BJ (cell line): ENCODE data around the gene NUDT8. TPM values are rescaled to one million over a fixed set of nuclear protein-coding genes. Genes with fewer than 3 reads are reported as not detected.
"Not testable (repeated sequence)": the region's sequence is repeated elsewhere in the genome, so short reads cannot be mapped to it uniquely, and the experiment has no call there.

Experiments used
- CTCF ChIA-PET: fragments of 350-600 bp; formaldehyde crosslinking; extraction: SDS; loops from one replicate; lab custom pipeline; 2021; ENCODE audit warnings: antibody characterized with exemption, inconsistent platforms; lab: Yijun Ruan, JAX
- POLR2A ChIA-PET: fragments of 300-600 bp; sonication (Branson Sonifier 250); formaldehyde crosslinking; extraction: SDS; loops from one replicate; lab custom pipeline; 2021; ENCODE audit warnings: antibody characterized with exemption; lab: Charles Lee
- DNase-seq: peaks from one replicate; pipeline ENCODE4 v3.0.0-alpha.2; 2011; ENCODE audit warnings: low read depth
- H3K27me3 ChIP-seq: 2 replicates; pipeline ENCODE4 v1.6.0; 2011; ENCODE audit warnings: low read length; ENCODE audit not compliant: control insufficient read depth, insufficient read depth
- H3K36me3 ChIP-seq: 2 replicates; pipeline ENCODE4 v1.5.1; 2011; ENCODE audit warnings: low read length; ENCODE audit not compliant: control insufficient read depth, insufficient read depth
- H3K4me3 ChIP-seq: 2 replicates; pipeline ENCODE4 v1.5.1; 2011; ENCODE audit warnings: low read depth, mild to moderate bottlenecking, control low read depth, low read length
- CTCF ChIP-seq: IDR thresholded peaks from 2 replicates; pipeline ENCODE4 v1.5.1; 2011; ENCODE audit warnings: low read depth, mild to moderate bottlenecking, control low read depth, inconsistent platforms, low read length, moderate library complexity; ENCODE audit not compliant: insufficient read depth
- polyA plus RNA-seq: library from polyadenylated mRNA; depleted of rRNA; stranded (reverse); fragments of >200 nt; gene quantifications from 2 replicates; pipeline ENCODE4 v1.2.3, GENCODE V29; 2011

The NUDT8 gene
- polyA plus RNA-seq, 1 experiment = 1.7 TPM

DNA sequence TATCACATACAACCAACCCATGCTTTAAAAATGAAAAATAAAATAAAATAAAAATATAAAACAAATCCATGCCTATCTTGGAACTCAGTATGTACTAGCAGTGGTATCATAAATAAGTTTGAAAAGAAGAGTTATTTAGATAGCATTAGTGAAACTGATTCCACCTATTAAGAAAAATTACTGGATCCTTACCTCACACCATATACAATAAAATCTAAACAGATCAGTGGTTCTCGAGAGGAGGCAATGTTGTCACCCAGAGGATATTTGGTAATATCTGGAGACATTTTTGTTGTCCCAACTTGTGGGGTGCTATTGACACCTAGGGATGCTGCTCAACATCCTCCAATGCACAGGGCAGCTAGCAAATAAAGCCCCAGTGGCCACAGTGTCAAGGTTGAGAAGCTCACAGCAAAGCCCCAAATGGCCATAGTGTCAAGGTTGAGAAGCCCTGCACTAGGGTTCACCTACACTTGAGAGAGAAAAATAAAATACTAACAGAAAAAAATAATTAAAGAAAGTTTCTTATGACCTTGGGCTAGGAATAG lies 32.9 kb downstream of the NUDT8 start:
- CTCF ChIA-PET = interaction anchor here (1.5 to 1.7 kb wide), 3 partner anchors 11 to 24 kb away, joined by 3 to 5 read pairs (median 4); partner anchors contain the start of gene GSTP1
- TF ChIP-seq CTCF = no peak
- no peak overlapping the region for H3K4me3 ChIP-seq
- POLR2A ChIA-PET = no interaction called here
- DNase-seq = no peak
- peaks cover 8% of the 10 kb centered on the region; the same call in 1 of the 2 replicates for H3K27me3 ChIP-seq
- no peaks in the 10 kb centered on the region for H3K36me3 ChIP-seq

- TF ChIP-seq CTCF = no peak
- POLR2A ChIA-PET = no interaction called here
- Histone ChIP-seq H3K27me3 (peaks cover 5% of the 10 kb centered on the region; the same call in 1 of the 2 replicates), H3K4me3 (no peak overlapping the region), H3K36me3 (no peaks in the 10 kb centered on the region)
- DNase-seq = no peak
- CTCF ChIA-PET = interaction anchor here (1.3 kb wide), 1 partner anchor 20 kb away, joined by 4 read pairs; no protein-coding TSS in a partner anchor
Measured at GRCh38 chr11:67594480-67594879, 35.3 kb downstream of the NUDT8 start.

- DNase-seq = no peak
- H3K36me3 ChIP-seq = no peaks in the 10 kb centered on the region; the same call in 1 of the 2 replicates
- H3K27me3 ChIP-seq = peaks cover 5% of the 10 kb centered on the region; the same call in 1 of the 2 replicates
- ChIA-PET CTCF (interaction anchor here (1.3 to 1.8 kb wide), 2 partner anchors 10 to 21 kb away, joined by 4 to 6 read pairs; partner anchors contain the start of gene GSTP1), POLR2A (no interaction called here)
- no peak overlapping the region for H3K4me3 ChIP-seq
- no peak for TF ChIP-seq CTCF
Measured at GRCh38 chr11:67593565-67593905, 36.2 kb downstream of the NUDT8 start.

DNA sequence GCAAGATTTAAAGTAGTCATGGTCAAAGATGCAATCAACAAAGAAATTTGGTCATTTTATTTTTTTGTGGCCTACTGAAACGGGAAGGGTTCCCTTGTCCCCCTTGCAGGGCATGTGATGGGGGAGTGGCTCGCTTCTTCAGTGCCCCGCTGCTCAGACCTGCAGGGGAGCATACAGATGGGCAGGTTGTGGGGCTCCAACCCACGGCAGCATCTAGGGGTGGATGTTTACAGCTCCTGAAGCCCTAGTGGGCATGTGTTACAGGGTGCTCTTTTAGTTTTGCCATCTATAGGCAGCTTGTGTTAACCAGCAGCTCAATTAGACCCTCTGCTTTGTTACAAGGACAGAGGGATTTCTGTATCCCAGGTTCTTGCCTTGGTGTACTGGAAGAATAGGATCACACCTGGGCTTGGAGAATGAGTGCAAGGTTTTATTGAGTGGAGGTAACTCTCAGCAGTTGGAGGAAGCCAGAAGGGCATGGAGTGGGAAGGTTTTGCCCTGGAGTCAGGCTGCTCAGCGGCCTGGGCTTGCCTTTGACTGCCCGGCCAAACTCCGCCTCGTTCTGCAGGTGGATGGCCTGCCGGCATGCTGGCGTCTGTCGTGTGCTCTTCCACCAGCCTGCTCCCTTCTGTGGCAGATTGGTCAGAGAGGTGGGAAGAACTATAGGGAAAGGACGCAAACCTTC lies 36.7 kb downstream of the NUDT8 start:
- H3K27me3 ChIP-seq = peaks cover 5% of the 10 kb centered on the region; the same call in 1 of the 2 replicates
- no peak for TF ChIP-seq CTCF
- DNase-seq = no peak
- H3K4me3 ChIP-seq = no peak overlapping the region
- ChIA-PET POLR2A (no interaction called here), CTCF (interaction anchor here (1.8 kb wide), 1 partner anchor 9 kb away, joined by 6 read pairs; the partner anchor contains the start of gene GSTP1)
- H3K36me3 ChIP-seq = peaks cover 1% of the 10 kb centered on the region; the same call in 1 of the 2 replicates

- POLR2A ChIA-PET, CTCF ChIA-PET, H3K27me3 ChIP-seq, H3K36me3 ChIP-seq, H3K4me3 ChIP-seq, DNase-seq: not testable (repeated sequence)
Measured at GRCh38 chr11:67588899-67589415, 40.8 kb downstream of the NUDT8 start.
